ENCODE measurements around the gene PRUNE2.

DNA sequence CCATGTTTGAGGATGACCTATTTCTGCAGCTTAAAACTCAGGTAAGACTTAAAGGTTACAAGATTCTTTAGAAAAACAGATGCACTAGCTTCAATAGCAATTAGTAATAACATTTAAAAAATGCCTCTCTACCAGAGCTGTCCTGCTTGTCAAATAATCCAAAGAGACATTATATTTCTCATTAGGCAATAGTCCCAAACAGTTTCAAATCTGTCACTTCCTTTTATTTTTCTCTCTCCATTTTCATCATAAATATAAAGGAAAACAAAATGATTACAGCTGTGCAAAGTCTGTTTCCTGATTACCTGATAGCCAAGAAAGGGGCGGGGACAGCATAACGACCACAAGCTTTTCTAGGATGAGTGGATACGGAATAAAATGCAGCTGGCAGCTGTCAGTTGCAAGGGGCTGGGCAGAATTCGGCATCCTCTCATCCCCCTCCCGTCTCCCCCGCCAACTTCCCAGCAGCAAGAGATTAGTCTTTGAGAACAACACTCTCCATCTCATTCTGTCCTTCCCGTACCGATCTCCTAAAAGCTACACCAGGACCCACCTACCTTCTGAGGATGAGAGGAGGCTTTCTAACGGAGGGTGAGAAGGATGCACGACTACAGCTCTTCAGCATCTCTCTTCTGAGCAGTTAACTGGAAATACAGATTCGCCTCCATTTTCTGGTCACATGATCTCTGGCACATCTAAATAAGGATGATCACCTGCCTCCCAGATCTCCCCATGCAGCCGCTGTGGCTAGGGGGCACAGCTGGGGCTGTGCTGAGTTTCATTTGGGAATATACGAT is 214.2 kb downstream of the PRUNE2 start:
- no peak for TF ChIP-seq CTCF (conservative IDR thresholded peaks at IDR 0.05; ENCODE audit: low read length)
- TF ChIP-seq EZH2phosphoT487 (IDR thresholded peaks at IDR 0.05; ENCODE audit: borderline replicate concordance, low read depth, low read length) = no peak

All from OCI-LY7 (cell line).